NCI-H1930 (cell line): Measurements from ENCODE around the gene RAB31.
"Not testable (repeated sequence)": the region's sequence is repeated elsewhere in the genome, so short reads cannot be mapped to it uniquely, and the experiment has no call there.

Experiments
- DNase-seq, 2 experiments: peaks; one replicate each; lab custom pipeline; 2025; lab: John Stamatoyannopoulos, UW

The RAB31 gene

GRCh38 chr18:9841752-9842151 lies 133.7 kb downstream of the RAB31 start:
- DNase-seq: no peak

- no peak for DNase-seq
Measured at GRCh38 chr18:9842448-9842847, 134.3 kb downstream of the RAB31 start.

GRCh38 chr18:9845256-9845655 lies 137.2 kb downstream of the RAB31 start:
- no peak for DNase-seq

- DNase-seq: no peak
Measured at GRCh38 chr18:9846162-9846925, 138.2 kb downstream of the RAB31 start.

- DNase-seq: no peak
Measured at GRCh38 chr18:9848170-9848879, 140.2 kb downstream of the RAB31 start.

GRCh38 chr18:9849407-9850283 lies 141.5 kb downstream of the RAB31 start:
- no peak for DNase-seq

GRCh38 chr18:9850309-9850708 lies 142.2 kb downstream of the RAB31 start:
- no peak for DNase-seq

- no peak for DNase-seq
Measured at GRCh38 chr18:9851511-9851910, 143.4 kb downstream of the RAB31 start.

GRCh38 chr18:9852266-9853081 lies 144.4 kb downstream of the RAB31 start:
- no peak for DNase-seq

- no peak for DNase-seq
Measured at GRCh38 chr18:9854801-9855676, 146.9 kb downstream of the RAB31 start.

- no peak for DNase-seq
Measured at GRCh38 chr18:9855681-9856080, 147.6 kb downstream of the RAB31 start.

- DNase-seq: no peak
Measured at GRCh38 chr18:9856092-9856491, 148.0 kb downstream of the RAB31 start.

GRCh38 chr18:9857479-9857998 lies 149.4 kb downstream of the RAB31 start:
- not testable (repeated sequence) for DNase-seq

- no peak for DNase-seq
Measured at GRCh38 chr18:9858642-9859041, 150.5 kb downstream of the RAB31 start.

- DNase-seq: no peak
Measured at GRCh38 chr18:9859232-9859631, 151.1 kb downstream of the RAB31 start.

- DNase-seq: no peak
Measured at GRCh38 chr18:9860682-9861081, 152.6 kb downstream of the RAB31 start.

- DNase-seq: no peak
Measured at GRCh38 chr18:9861157-9861556, 153.1 kb downstream of the RAB31 start.

- DNase-seq: no peak
Measured at GRCh38 chr18:9861933-9862332, 153.8 kb downstream of the RAB31 start.

GRCh38 chr18:9862686-9863085 lies 154.6 kb downstream of the RAB31 start:
- DNase-seq: peak in 1 of 2 experiments; percentile 6

- no peak for DNase-seq
Measured at GRCh38 chr18:9863282-9863681, 155.2 kb downstream of the RAB31 start.
